Parathyroid adenoma (tissue), 2 donors: Measurements from ENCODE around the gene DPM2.

Experiments used
- H2AFZ ChIP-seq: fragments of 300-600 bp; sonication (generic); one replicate; pipeline ENCODE4 v1.7.0; 2017; ENCODE audit warnings: antibody characterized with exemption, mild to moderate bottlenecking
- H3K27ac ChIP-seq: fragments of 300-600 bp; sonication (generic); one replicate; pipeline ENCODE4 v1.7.0; 2017
- H3K27me3 ChIP-seq: fragments of 300-600 bp; sonication (generic); one replicate; pipeline ENCODE4 v1.7.0; 2017; ENCODE audit warnings: low read length; ENCODE audit not compliant: control insufficient read depth, insufficient read depth
- H3K36me3 ChIP-seq: fragments of 300-600 bp; sonication (generic); one replicate; pipeline ENCODE4 v1.7.0; 2017; ENCODE audit warnings: low read length; ENCODE audit not compliant: control insufficient read depth, insufficient read depth
- H3K4me1 ChIP-seq: fragments of 300-600 bp; sonication (generic); one replicate; pipeline ENCODE4 v1.7.0; 2017; ENCODE audit warnings: control low read depth
- H3K4me2 ChIP-seq: fragments of 300-600 bp; sonication (generic); one replicate; pipeline ENCODE4 v1.7.0; 2017; ENCODE audit warnings: low read length
- H3K4me3 ChIP-seq: fragments of 300-600 bp; sonication (generic); one replicate; pipeline ENCODE4 v1.7.0; 2017; ENCODE audit warnings: low read depth, low read length
- H3K79me2 ChIP-seq: fragments of 300-600 bp; sonication (generic); one replicate; pipeline ENCODE4 v1.7.0; 2017; ENCODE audit warnings: control low read depth
- H3K9ac ChIP-seq: fragments of 300-600 bp; sonication (generic); one replicate; pipeline ENCODE4 v1.7.0; 2017; ENCODE audit warnings: mild to moderate bottlenecking
- H3K9me3 ChIP-seq: fragments of 300-600 bp; sonication (generic); one replicate; pipeline ENCODE4 v1.7.0; 2017; ENCODE audit warnings: low read length; ENCODE audit not compliant: control insufficient read depth
- TF ChIP-seq, protein P1 (sequence below): fragments of 300-600 bp; sonication (generic); IDR thresholded peaks from one replicate; pipeline ENCODE4 v1.7.0; 2017; ENCODE audit warnings: antibody characterized with exemption, mild to moderate bottlenecking
- donor health status: primary hyperparathyroidism.

The DPM2 gene

DNA sequence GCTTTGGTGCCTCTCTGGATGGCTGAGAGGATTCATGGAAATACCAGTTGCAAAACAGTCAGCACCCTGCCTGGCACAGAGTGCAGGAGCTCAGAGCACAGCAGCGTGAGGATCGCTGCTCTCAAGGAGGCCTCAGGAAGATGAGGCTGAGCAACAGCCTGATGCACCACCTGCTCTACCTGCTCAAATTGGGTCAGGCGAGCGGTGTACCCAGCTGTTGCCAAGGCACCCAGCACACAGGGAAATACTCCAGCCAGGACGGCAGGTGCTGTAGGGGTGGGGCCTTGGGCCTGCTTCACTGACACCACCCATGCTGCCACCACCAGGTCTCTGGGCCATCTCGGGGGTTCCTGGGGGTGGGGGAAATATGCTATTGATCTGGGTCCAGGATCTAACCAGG lies 38.8 kb upstream of the DPM2 start:
- Histone ChIP-seq H3K9me3 (no peaks in the 10 kb centered on the region), H3K9ac (no peak overlapping the region), H3K4me3 (no peak overlapping the region), H3K79me2 (peaks cover 9% of the 10 kb centered on the region), H3K36me3 (no peaks in the 10 kb centered on the region), H2AFZ (no peak overlapping the region), H3K4me2 (no peak overlapping the region), H3K27ac (no peak overlapping the region), H3K4me1 (peaks cover 25% of the 10 kb centered on the region), H3K27me3 (no peaks in the 10 kb centered on the region)
- TF ChIP-seq, protein P1, sequence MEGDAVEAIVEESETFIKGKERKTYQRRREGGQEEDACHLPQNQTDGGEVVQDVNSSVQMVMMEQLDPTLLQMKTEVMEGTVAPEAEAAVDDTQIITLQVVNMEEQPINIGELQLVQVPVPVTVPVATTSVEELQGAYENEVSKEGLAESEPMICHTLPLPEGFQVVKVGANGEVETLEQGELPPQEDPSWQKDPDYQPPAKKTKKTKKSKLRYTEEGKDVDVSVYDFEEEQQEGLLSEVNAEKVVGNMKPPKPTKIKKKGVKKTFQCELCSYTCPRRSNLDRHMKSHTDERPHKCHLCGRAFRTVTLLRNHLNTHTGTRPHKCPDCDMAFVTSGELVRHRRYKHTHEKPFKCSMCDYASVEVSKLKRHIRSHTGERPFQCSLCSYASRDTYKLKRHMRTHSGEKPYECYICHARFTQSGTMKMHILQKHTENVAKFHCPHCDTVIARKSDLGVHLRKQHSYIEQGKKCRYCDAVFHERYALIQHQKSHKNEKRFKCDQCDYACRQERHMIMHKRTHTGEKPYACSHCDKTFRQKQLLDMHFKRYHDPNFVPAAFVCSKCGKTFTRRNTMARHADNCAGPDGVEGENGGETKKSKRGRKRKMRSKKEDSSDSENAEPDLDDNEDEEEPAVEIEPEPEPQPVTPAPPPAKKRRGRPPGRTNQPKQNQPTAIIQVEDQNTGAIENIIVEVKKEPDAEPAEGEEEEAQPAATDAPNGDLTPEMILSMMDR, result no peak

DNA sequence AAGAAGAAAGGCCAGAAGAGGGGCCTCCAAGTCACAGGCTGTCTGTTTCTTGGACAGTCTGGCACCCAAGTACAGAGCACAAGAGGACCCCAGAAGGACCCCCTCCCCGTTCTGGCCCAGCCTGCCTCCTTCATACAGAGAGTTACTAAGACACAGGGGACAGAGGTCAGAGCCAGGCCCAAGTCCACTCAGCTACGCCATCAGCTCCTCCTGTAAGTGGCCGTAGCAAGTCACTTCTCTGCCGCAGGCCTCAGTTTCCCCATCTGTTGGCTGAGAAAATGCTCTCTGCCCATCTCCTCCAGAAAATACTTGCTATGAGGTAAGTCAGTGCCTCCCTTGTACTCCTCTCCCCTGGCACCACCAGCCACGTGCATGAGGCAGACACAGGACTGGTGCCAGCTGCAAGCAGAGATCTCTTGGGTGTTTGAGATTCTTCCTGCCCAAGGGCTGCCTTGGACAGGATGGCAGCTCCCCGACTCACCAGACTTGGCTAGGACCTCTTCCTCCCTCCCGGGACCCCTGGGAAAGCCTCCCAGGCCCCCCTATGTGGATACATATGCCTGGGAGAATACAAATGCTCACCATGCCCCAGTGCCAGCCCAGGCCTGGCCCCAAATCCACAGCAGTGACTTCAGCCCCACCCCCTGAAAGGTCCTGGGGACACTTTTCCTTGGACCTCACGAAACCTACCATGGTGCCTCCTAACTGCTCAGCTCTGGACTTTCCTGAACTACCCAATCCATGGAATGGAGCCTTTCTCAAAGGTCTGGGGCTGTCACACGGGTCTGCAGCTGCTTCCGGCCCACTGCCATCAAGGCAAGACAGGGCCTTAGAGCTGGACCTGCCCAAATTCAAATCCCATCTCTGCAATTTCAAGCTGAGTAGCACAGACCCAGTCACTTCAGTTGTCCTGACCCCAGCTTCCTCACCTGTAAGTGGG lies 38.0 kb upstream of the DPM2 start:
- H3K4me3 ChIP-seq, result no peak overlapping the region
- TF ChIP-seq, protein P1, result no peak
- no peak overlapping the region for H3K27ac ChIP-seq
- H3K9me3 ChIP-seq, result no peaks in the 10 kb centered on the region
- no peak overlapping the region for H3K4me2 ChIP-seq
- H3K27me3 ChIP-seq, result no peaks in the 10 kb centered on the region
- H3K4me1 ChIP-seq, result peaks cover 27% of the 10 kb centered on the region
- peaks cover 9% of the 10 kb centered on the region for H3K79me2 ChIP-seq
- no peaks in the 10 kb centered on the region for H3K36me3 ChIP-seq
- H2AFZ ChIP-seq, result no peak overlapping the region
- no peak overlapping the region for H3K9ac ChIP-seq

DNA sequence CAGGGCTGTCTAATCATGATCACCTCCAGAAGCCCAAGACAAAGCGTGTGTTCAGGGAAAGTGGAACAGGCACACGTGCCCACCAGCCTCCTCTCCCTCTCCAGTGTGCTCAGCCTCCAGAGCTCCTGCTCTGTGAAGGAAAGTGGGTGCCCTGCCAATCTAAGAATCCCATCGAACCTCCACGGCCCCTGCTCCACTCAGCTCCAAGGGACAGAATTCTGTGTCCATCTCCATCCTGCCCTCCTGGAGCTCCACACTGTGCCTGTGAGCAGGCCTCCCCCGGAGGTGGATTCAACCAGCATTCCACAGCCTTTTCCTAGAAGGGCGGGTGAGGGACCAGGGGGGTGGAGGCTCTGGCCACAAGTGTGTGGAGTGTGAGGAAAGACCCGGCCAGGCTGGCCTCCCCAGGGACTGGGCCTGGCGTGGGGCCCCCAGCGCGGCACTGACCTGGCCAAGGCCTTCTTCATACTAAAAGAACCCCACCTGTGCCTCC lies 37.2 kb upstream of the DPM2 start:
- no peaks in the 10 kb centered on the region for H3K36me3 ChIP-seq
- no peaks in the 10 kb centered on the region for H3K27me3 ChIP-seq
- H3K9ac ChIP-seq, result no peak overlapping the region
- no peak overlapping the region for H2AFZ ChIP-seq
- H3K4me2 ChIP-seq, result no peak overlapping the region
- no peaks in the 10 kb centered on the region for H3K9me3 ChIP-seq
- TF ChIP-seq, protein P1, result no peak
- peaks cover 33% of the 10 kb centered on the region for H3K4me1 ChIP-seq
- no peak overlapping the region for H3K4me3 ChIP-seq
- H3K27ac ChIP-seq, result no peak overlapping the region
- peaks cover 8% of the 10 kb centered on the region for H3K79me2 ChIP-seq

DNA sequence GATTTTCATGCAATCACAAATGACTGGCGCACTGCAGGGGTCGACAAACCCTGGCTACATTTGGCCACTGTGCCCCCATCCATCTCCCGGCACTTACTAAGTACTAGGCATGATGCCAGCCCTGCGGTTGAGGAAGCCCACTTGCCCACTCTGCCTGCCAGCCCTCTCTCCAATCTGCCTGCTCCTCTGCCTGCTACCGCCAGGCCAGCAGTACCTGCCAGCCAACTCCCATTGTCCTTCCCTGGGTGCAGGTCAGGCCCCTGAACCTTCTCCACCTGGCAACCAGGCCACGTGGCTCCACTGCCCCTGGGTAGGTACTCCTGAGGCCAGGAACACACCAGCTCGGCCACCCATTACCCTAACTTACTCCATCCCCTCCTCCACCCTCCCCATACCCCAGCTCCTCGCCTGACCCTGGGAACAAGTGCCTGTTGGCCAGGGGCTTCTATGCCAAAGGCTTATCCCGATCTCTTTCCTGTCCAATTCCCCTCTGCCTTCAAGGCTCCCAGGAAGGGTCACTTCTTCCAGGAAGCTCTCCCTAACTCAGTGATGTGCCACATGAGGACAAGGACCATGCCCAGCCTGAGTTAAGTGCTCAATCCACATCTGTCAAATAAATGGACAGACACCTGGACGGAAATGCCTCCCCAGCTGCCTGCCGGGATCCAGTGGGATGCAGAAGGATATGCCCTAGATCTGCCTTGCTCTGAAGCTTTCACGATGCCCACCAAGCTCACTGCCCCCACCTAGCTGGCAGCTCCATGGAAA lies 36.5 kb upstream of the DPM2 start:
- TF ChIP-seq, protein P1, result no peak
- Histone ChIP-seq H2AFZ (no peak overlapping the region), H3K4me3 (no peak overlapping the region), H3K9ac (no peak overlapping the region), H3K36me3 (no peaks in the 10 kb centered on the region), H3K9me3 (no peaks in the 10 kb centered on the region), H3K4me2 (no peak overlapping the region), H3K4me1 (peaks cover 36% of the 10 kb centered on the region), H3K79me2 (peaks cover 6% of the 10 kb centered on the region), H3K27ac (peak overlapping the region; percentile 69), H3K27me3 (no peaks in the 10 kb centered on the region)
